OCI-LY7 (cell line): ENCODE results near the gene CCT5. TPM values are rescaled to one million over a fixed set of nuclear protein-coding genes. Genes with fewer than 3 reads are reported as not detected.

ENCODE experiments used
- BruUV-seq: library from RNA; stranded (reverse); fragments of 400-500 nt; replicated peaks from 2 replicates; lab custom pipeline; 2021; lab: Mats Ljungman, UMichigan
- CTCF ChIA-PET: fragments of 300-600 bp; sonication (Branson Sonifier 250); formaldehyde crosslinking; loops from one replicate; lab custom pipeline; 2022; ENCODE audit warnings: antibody characterized with exemption; ENCODE audit not compliant: unreplicated experiment; lab: Charles Lee
- POLR2A ChIA-PET: fragments of 300-600 bp; sonication (Branson Sonifier 250); formaldehyde crosslinking; loops from one replicate; lab custom pipeline; 2022; ENCODE audit warnings: antibody characterized with exemption; lab: Charles Lee
- DNase-seq: peaks from one replicate; pipeline ENCODE4 v3.0.0-alpha.2; 2015; ENCODE audit warnings: low spot score
- H2AFZ ChIP-seq: fragments of 200-600 bp; sonication (generic), shearing (Covaris generic); 2 replicates; pipeline ENCODE4 v1.6.1; 2014; ENCODE audit warnings: mild to moderate bottlenecking, antibody characterized with exemption, low read length, moderate library complexity
- H3K27ac ChIP-seq: fragments of 200-600 bp; sonication (generic); 2 replicates; pipeline ENCODE4 v1.5.1; 2014; ENCODE audit warnings: mixed run types, low read depth, mild to moderate bottlenecking, moderate library complexity, low read length, inconsistent platforms; ENCODE audit not compliant: poor library complexity, severe bottlenecking
- H3K36me3 ChIP-seq: fragments of 200-600 bp; sonication (generic); 2 replicates; pipeline ENCODE4 v1.6.1; 2014; ENCODE audit warnings: mild to moderate bottlenecking, antibody characterized with exemption, low read length, moderate library complexity, mixed read lengths; ENCODE audit not compliant: insufficient read depth
- H3K4me1 ChIP-seq: fragments of 200-600 bp; sonication (generic); 2 replicates; pipeline ENCODE4 v1.5.1; 2014; ENCODE audit warnings: mild to moderate bottlenecking, low read length; ENCODE audit not compliant: insufficient read depth, poor library complexity, severe bottlenecking
- H3K4me2 ChIP-seq: fragments of 200-600 bp; sonication (generic); 2 replicates; pipeline ENCODE4 v1.6.1; 2014; ENCODE audit warnings: mild to moderate bottlenecking, low read length
- H3K4me3 ChIP-seq: fragments of 200-600 bp; sonication (generic); 2 replicates; pipeline ENCODE4 v1.5.1; 2014; ENCODE audit warnings: mild to moderate bottlenecking, low read depth, low read length; ENCODE audit not compliant: poor library complexity, severe bottlenecking
- H3K79me2 ChIP-seq: fragments of 200-600 bp; sonication (generic); 2 replicates; pipeline ENCODE4 v1.6.1; 2016; ENCODE audit warnings: low read depth, mild to moderate bottlenecking, low read length, moderate library complexity, mixed read lengths; ENCODE audit not compliant: insufficient read depth
- H3K9me2 ChIP-seq: fragments of 200-600 bp; sonication (generic); 2 replicates; pipeline ENCODE4 v1.6.1; 2016; ENCODE audit warnings: mild to moderate bottlenecking, low read length, mixed read lengths; ENCODE audit not compliant: insufficient read depth
- H3K9me3 ChIP-seq: fragments of 200-600 bp; sonication (generic); 2 replicates; pipeline ENCODE4 v1.6.1; 2014; ENCODE audit warnings: mild to moderate bottlenecking, mixed run types, low read length, mixed read lengths
- H4K20me1 ChIP-seq: fragments of 200-600 bp; sonication (generic); 2 replicates; pipeline ENCODE4 v1.6.1; 2014; ENCODE audit warnings: mild to moderate bottlenecking, antibody characterized with exemption, low read length, moderate library complexity, mixed read lengths; ENCODE audit not compliant: insufficient read depth
- EZH2phosphoT487 ChIP-seq: fragments of 200-600 bp; sonication (generic); IDR thresholded peaks from 2 replicates; pipeline ENCODE4 v1.6.1; 2018; ENCODE audit warnings: low read depth, borderline replicate concordance, mild to moderate bottlenecking, mixed run types, antibody characterized with exemption, low read length, moderate library complexity, mixed read lengths
- intact Hi-C: fragments of 100-400 bp; cut with micrococcal nuclease; formaldehyde crosslinking; loops from one replicate; pipeline ENCODE4 v1.10.0; 2022; ENCODE audit not compliant: unreplicated experiment
- total RNA-seq, 2 experiments: library from RNA; depleted of rRNA in 1 of 2; stranded (reverse); fragments of >200 nt in 1 of 2; shearing (Covaris generic) in 1 of 2; gene quantifications; 2 replicates each; pipeline ENCODE4 v1.2.3, GENCODE V29; 2014 to 2022
- TF ChIP-seq, protein P1 (sequence below): fragments of 200-600 bp; sonication (generic); conservative IDR thresholded peaks from 2 replicates; pipeline ENCODE4 v1.5.1; 2014; ENCODE audit warnings: mild to moderate bottlenecking, antibody characterized with exemption, low read length, moderate library complexity, mixed read lengths

CCT5 gene
- total RNA-seq, 2 experiments from 2014 or later = 389 to 498 TPM

DNA sequence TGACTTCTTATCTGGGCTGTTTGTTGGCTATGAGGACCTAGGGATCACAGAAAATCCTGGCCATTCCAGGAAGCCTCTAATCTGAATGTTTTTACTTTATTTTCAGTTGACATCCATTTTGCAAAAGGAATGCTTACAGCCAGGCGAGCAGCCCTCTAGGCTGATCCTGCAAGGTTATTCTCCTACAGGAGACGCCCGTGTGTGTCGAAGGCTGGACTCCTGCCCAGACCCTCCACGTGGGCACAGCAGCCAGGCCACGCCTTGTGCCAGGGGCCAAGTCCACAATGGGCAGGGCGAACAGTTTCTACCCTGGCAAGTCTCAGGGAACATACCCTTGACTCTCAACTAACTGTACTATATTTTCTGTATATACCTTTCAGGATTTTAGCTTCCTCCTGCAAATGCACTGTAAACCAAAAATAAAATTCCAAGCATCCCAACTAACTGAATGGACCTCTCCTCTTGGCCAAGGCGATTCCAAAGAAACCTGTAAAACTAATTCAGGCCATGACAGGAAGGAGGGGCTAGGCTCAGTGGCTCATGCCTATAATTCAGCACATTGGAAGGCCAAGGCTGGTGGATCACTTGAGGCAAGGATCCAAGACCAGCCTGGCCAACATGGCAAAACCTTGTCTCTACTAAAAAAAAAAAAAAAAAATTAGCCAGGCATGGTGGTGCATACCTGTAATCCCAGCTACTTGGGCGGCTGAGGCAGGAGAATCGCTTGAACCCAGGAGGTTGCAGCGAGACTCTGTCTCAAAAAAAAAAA lies 51.9 kb downstream of the CCT5 start:
- Histone ChIP-seq H2AFZ (no peak overlapping the region), H3K4me2 (no peak overlapping the region), H3K79me2 (no peaks in the 10 kb centered on the region), H3K4me1 (no peaks in the 10 kb centered on the region), H3K36me3 (no peaks in the 10 kb centered on the region), H3K27ac (no peak overlapping the region), H3K9me3 (no peaks in the 10 kb centered on the region), H3K4me3 (no peak overlapping the region), H3K9me2 (no peaks in the 10 kb centered on the region), H4K20me1 (no peaks in the 10 kb centered on the region)
- no TSS peak for BruUV-seq
- no peak for TF ChIP-seq EZH2phosphoT487
- TF ChIP-seq, protein P1, sequence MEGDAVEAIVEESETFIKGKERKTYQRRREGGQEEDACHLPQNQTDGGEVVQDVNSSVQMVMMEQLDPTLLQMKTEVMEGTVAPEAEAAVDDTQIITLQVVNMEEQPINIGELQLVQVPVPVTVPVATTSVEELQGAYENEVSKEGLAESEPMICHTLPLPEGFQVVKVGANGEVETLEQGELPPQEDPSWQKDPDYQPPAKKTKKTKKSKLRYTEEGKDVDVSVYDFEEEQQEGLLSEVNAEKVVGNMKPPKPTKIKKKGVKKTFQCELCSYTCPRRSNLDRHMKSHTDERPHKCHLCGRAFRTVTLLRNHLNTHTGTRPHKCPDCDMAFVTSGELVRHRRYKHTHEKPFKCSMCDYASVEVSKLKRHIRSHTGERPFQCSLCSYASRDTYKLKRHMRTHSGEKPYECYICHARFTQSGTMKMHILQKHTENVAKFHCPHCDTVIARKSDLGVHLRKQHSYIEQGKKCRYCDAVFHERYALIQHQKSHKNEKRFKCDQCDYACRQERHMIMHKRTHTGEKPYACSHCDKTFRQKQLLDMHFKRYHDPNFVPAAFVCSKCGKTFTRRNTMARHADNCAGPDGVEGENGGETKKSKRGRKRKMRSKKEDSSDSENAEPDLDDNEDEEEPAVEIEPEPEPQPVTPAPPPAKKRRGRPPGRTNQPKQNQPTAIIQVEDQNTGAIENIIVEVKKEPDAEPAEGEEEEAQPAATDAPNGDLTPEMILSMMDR = no peak
- no peak for DNase-seq
- ChIA-PET CTCF (no interaction called here), POLR2A (interaction anchor here (0.7 to 0.8 kb wide), 2 partner anchors 13 to 65 kb away, joined by 3 read pairs; no protein-coding TSS in a partner anchor)
- intact Hi-C loops = no loop called here

- Histone ChIP-seq H3K79me2 (no peaks in the 10 kb centered on the region), H3K36me3 (no peaks in the 10 kb centered on the region), H3K27ac (no peak overlapping the region), H3K4me1 (no peaks in the 10 kb centered on the region), H3K4me2 (no peak overlapping the region), H3K9me2 (no peaks in the 10 kb centered on the region), H3K9me3 (no peaks in the 10 kb centered on the region), H3K4me3 (no peak overlapping the region), H4K20me1 (no peaks in the 10 kb centered on the region), H2AFZ (no peak overlapping the region)
- CTCF ChIA-PET = no interaction called here
- no TSS peak for BruUV-seq
- no peak for TF ChIP-seq EZH2phosphoT487
- TF ChIP-seq, protein P1 = no peak
- DNase-seq = no peak
- POLR2A ChIA-PET = interaction anchor here (0.8 kb wide), 1 partner anchor 14 kb away, joined by 3 read pairs; no protein-coding TSS in a partner anchor
- intact Hi-C loops = no loop called here
These were observed 53.1 kb downstream of the CCT5 start for GRCh38 chr5:10303201-10303600.

DNA sequence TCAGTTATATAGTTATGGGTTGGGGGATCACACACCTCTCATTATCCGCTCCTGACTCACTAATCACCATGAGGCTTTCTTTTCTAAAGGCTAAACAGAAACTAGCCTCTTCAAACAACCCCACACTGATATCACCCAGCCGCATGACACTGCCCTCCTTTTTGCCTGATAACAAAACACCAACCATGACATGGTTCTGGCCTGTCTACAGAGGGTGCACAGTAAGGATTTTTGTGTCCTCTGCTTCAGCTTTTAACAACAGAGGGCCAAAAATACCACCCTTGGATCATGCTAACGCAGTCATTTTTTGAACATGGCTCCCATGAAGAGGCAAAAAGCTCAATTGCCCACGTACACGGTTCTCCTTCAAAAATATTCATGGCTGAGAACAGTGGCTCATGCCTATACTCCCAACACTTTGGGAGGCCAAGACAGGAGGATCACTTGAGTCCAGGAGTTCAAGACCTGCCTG lies 53.7 kb downstream of the CCT5 start:
- Histone ChIP-seq H3K27ac (no peak overlapping the region), H3K36me3 (no peaks in the 10 kb centered on the region), H3K4me2 (no peak overlapping the region), H3K4me1 (no peaks in the 10 kb centered on the region), H3K9me2 (no peaks in the 10 kb centered on the region), H3K4me3 (no peak overlapping the region), H4K20me1 (no peaks in the 10 kb centered on the region), H2AFZ (no peak overlapping the region), H3K79me2 (no peaks in the 10 kb centered on the region), H3K9me3 (no peaks in the 10 kb centered on the region)
- intact Hi-C loops = no loop called here
- POLR2A ChIA-PET = interaction anchor here (0.6 to 1.3 kb wide), 3 partner anchors 9 to 168 kb away, joined by 3 read pairs; no protein-coding TSS in a partner anchor
- no peak for DNase-seq
- BruUV-seq = no TSS peak
- CTCF ChIA-PET = no interaction called here
- TF ChIP-seq, protein P1 = no peak
- TF ChIP-seq EZH2phosphoT487 = no peak
